OCI-LY7 (cell line): ENCODE results near the gene TMIGD1. TPM values are rescaled to one million over a fixed set of nuclear protein-coding genes. Genes with fewer than 3 reads are reported as not detected.

ENCODE experiments used
- BruUV-seq: library from RNA; stranded (reverse); fragments of 400-500 nt; replicated peaks from 2 replicates; lab custom pipeline; 2021; lab: Mats Ljungman, UMichigan
- CTCF ChIA-PET: fragments of 300-600 bp; sonication (Branson Sonifier 250); formaldehyde crosslinking; loops from one replicate; lab custom pipeline; 2022; ENCODE audit warnings: antibody characterized with exemption; ENCODE audit not compliant: unreplicated experiment; lab: Charles Lee
- POLR2A ChIA-PET: fragments of 300-600 bp; sonication (Branson Sonifier 250); formaldehyde crosslinking; loops from one replicate; lab custom pipeline; 2022; ENCODE audit warnings: antibody characterized with exemption; lab: Charles Lee
- DNase-seq: peaks from one replicate; pipeline ENCODE4 v3.0.0-alpha.2; 2015; ENCODE audit warnings: low spot score
- H2AFZ ChIP-seq: fragments of 200-600 bp; sonication (generic), shearing (Covaris generic); 2 replicates; pipeline ENCODE4 v1.6.1; 2014; ENCODE audit warnings: mild to moderate bottlenecking, antibody characterized with exemption, low read length, moderate library complexity
- H3K27ac ChIP-seq: fragments of 200-600 bp; sonication (generic); 2 replicates; pipeline ENCODE4 v1.5.1; 2014; ENCODE audit warnings: mixed run types, low read depth, mild to moderate bottlenecking, moderate library complexity, low read length, inconsistent platforms; ENCODE audit not compliant: poor library complexity, severe bottlenecking
- H3K36me3 ChIP-seq: fragments of 200-600 bp; sonication (generic); 2 replicates; pipeline ENCODE4 v1.6.1; 2014; ENCODE audit warnings: mild to moderate bottlenecking, antibody characterized with exemption, low read length, moderate library complexity, mixed read lengths; ENCODE audit not compliant: insufficient read depth
- H3K4me1 ChIP-seq: fragments of 200-600 bp; sonication (generic); 2 replicates; pipeline ENCODE4 v1.5.1; 2014; ENCODE audit warnings: mild to moderate bottlenecking, low read length; ENCODE audit not compliant: insufficient read depth, poor library complexity, severe bottlenecking
- H3K4me2 ChIP-seq: fragments of 200-600 bp; sonication (generic); 2 replicates; pipeline ENCODE4 v1.6.1; 2014; ENCODE audit warnings: mild to moderate bottlenecking, low read length
- H3K4me3 ChIP-seq: fragments of 200-600 bp; sonication (generic); 2 replicates; pipeline ENCODE4 v1.5.1; 2014; ENCODE audit warnings: mild to moderate bottlenecking, low read depth, low read length; ENCODE audit not compliant: poor library complexity, severe bottlenecking
- H3K79me2 ChIP-seq: fragments of 200-600 bp; sonication (generic); 2 replicates; pipeline ENCODE4 v1.6.1; 2016; ENCODE audit warnings: low read depth, mild to moderate bottlenecking, low read length, moderate library complexity, mixed read lengths; ENCODE audit not compliant: insufficient read depth
- H3K9me2 ChIP-seq: fragments of 200-600 bp; sonication (generic); 2 replicates; pipeline ENCODE4 v1.6.1; 2016; ENCODE audit warnings: mild to moderate bottlenecking, low read length, mixed read lengths; ENCODE audit not compliant: insufficient read depth
- H3K9me3 ChIP-seq: fragments of 200-600 bp; sonication (generic); 2 replicates; pipeline ENCODE4 v1.6.1; 2014; ENCODE audit warnings: mild to moderate bottlenecking, mixed run types, low read length, mixed read lengths
- H4K20me1 ChIP-seq: fragments of 200-600 bp; sonication (generic); 2 replicates; pipeline ENCODE4 v1.6.1; 2014; ENCODE audit warnings: mild to moderate bottlenecking, antibody characterized with exemption, low read length, moderate library complexity, mixed read lengths; ENCODE audit not compliant: insufficient read depth
- EZH2phosphoT487 ChIP-seq: fragments of 200-600 bp; sonication (generic); IDR thresholded peaks from 2 replicates; pipeline ENCODE4 v1.6.1; 2018; ENCODE audit warnings: low read depth, borderline replicate concordance, mild to moderate bottlenecking, mixed run types, antibody characterized with exemption, low read length, moderate library complexity, mixed read lengths
- intact Hi-C: fragments of 100-400 bp; cut with micrococcal nuclease; formaldehyde crosslinking; loops from one replicate; pipeline ENCODE4 v1.10.0; 2022; ENCODE audit not compliant: unreplicated experiment
- total RNA-seq, 2 experiments: library from RNA; depleted of rRNA in 1 of 2; stranded (reverse); fragments of >200 nt in 1 of 2; shearing (Covaris generic) in 1 of 2; gene quantifications; 2 replicates each; pipeline ENCODE4 v1.2.3, GENCODE V29; 2014 to 2022
- TF ChIP-seq, protein P1 (sequence below): fragments of 200-600 bp; sonication (generic); conservative IDR thresholded peaks from 2 replicates; pipeline ENCODE4 v1.5.1; 2014; ENCODE audit warnings: mild to moderate bottlenecking, antibody characterized with exemption, low read length, moderate library complexity, mixed read lengths

The TMIGD1 gene
- total RNA-seq, 2 experiments from 2014 or later: not detected

DNA sequence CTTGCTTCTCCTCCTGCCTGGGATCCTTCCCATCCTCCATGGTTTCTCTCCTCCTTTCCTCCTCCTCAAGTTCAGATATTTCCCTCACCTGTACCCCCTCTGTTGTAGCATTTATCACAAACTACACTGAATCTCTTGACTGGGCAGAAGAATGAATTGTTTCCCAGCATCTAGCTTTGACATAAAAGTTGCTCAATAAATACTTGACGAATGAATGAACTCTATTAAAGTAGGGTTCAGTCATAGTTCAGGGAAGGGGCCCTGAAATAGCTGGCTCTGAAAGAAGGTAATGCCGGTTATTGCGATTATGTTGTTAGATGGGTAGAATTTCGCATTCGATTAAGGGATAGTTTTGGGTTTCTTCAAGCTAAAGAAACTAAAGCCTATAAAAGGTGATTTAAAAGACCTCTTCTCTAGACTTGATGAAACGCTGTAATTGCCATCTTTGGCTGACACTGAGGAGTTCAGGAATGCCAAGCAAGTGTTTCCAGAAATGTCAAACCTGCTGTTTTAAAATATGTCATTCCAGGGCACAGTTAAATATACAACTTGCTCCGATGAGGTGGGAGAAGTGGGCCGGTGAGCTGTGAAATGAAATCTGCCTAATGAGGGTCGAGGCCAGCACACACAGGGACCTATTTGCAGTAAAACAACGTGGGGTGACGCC is 43.9 kb upstream of the TMIGD1 start:
- peaks cover 24% of the 10 kb centered on the region for H3K4me1 ChIP-seq
- POLR2A ChIA-PET: interaction anchor here (0.5 kb wide), 1 partner anchor 61 kb away, joined by 8 read pairs; no protein-coding TSS in a partner anchor

DNA sequence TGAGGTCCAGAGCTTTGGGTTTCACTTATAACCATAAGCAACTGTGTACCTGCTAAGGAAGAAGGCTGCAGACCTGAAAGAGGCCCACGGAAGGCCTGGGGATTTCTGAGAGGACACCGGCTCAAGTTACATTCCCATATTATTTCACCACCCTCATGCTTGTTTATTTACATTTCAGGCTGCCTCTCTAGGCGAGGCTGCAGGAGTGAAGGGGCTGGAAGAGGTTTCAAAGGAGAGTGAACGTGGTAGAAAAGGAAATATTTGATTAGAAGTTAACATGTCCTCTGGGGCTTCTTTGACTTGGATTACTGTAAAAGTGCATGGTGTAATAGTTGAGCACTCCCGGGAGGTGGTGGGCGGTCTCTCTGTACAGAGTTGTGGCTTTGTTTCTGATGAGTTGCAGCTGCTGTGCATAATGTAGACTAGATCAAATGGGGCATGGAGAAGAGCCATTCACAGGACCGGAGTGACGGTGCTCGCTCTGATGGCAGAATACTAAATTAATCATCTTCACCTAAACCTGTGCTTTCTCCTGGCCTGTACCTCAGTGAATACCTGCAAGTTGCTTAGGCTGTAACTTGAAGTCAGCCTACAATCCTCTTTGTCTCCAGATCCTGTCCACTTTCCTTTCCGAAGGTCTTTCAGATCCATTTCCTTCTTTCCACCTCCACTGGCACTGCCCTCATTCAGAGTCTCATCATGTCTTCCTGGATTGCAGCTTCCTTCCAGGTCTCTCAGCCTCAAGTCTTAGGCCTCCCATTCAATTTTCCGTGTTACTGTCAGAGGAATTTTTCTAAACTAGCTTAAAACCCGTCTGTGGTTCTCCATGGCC is 43.0 kb upstream of the TMIGD1 start:
- 0 out of 2 replicates have a peak overlapping the region, but pooled peaks have one; percentile 36 for H2AFZ ChIP-seq
- no peaks in the 10 kb centered on the region for H3K36me3 ChIP-seq
- no peak for DNase-seq
- intact Hi-C loops: loop anchor here (5.0 kb wide), 2 partner anchors 330 to 455 kb away; partner anchors contain the start of gene ATAD5
- ChIA-PET CTCF (no interaction called here), POLR2A (interaction anchor here (0.5 to 0.6 kb wide), 2 partner anchors 10 to 60 kb away, joined by 3 to 8 read pairs; no protein-coding TSS in a partner anchor)
- no peaks in the 10 kb centered on the region for H4K20me1 ChIP-seq
- H3K27ac ChIP-seq: no peak overlapping the region
- H3K9me2 ChIP-seq: no peaks in the 10 kb centered on the region
- H3K79me2 ChIP-seq: 0 out of 2 replicates have a peak, but pooled peaks cover 7% of the 10 kb centered on the region
- TF ChIP-seq, protein P1, sequence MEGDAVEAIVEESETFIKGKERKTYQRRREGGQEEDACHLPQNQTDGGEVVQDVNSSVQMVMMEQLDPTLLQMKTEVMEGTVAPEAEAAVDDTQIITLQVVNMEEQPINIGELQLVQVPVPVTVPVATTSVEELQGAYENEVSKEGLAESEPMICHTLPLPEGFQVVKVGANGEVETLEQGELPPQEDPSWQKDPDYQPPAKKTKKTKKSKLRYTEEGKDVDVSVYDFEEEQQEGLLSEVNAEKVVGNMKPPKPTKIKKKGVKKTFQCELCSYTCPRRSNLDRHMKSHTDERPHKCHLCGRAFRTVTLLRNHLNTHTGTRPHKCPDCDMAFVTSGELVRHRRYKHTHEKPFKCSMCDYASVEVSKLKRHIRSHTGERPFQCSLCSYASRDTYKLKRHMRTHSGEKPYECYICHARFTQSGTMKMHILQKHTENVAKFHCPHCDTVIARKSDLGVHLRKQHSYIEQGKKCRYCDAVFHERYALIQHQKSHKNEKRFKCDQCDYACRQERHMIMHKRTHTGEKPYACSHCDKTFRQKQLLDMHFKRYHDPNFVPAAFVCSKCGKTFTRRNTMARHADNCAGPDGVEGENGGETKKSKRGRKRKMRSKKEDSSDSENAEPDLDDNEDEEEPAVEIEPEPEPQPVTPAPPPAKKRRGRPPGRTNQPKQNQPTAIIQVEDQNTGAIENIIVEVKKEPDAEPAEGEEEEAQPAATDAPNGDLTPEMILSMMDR: no peak
- no peak for TF ChIP-seq EZH2phosphoT487
- BruUV-seq: no TSS peak
- H3K9me3 ChIP-seq: no peaks in the 10 kb centered on the region
- no peak overlapping the region for H3K4me2 ChIP-seq
- no peak overlapping the region for H3K4me3 ChIP-seq
- H3K4me1 ChIP-seq: peaks cover 23% of the 10 kb centered on the region

More for the DNA sequence above, 43.9 kb upstream of the TMIGD1 start:
- intact Hi-C loops: loop anchor here (5.0 kb wide), 2 partner anchors 330 to 455 kb away; partner anchors contain the start of gene ATAD5
- no TSS peak for BruUV-seq
- CTCF ChIA-PET: no interaction called here
- H2AFZ ChIP-seq: peak overlapping the region; percentile 90; the same call in 1 of the 2 replicates
- peaks cover 14% of the 10 kb centered on the region; the same call in 1 of the 2 replicates for H3K79me2 ChIP-seq
- no peak overlapping the region for H3K27ac ChIP-seq
- H3K4me2 ChIP-seq: peak overlapping the region; percentile 63
- no peak overlapping the region for H3K4me3 ChIP-seq
- no peak for DNase-seq
- no peaks in the 10 kb centered on the region for H3K36me3 ChIP-seq
- H3K9me2 ChIP-seq: no peaks in the 10 kb centered on the region
- H4K20me1 ChIP-seq: no peaks in the 10 kb centered on the region
- TF ChIP-seq, protein P1: no peak
- no peak for TF ChIP-seq EZH2phosphoT487
- no peaks in the 10 kb centered on the region for H3K9me3 ChIP-seq
